ENCODE results near the gene ADAM19.

Gene ADAM19

GRCh38 chr5:157540707-157541446 is 34.7 kb downstream of the ADAM19 start:
- peak; percentile 44 for DNase-seq

GRCh38 chr5:157540124-157540523 is 35.5 kb downstream of the ADAM19 start:
- DNase-seq = no peak

- DNase-seq = no peak
These were observed 36.0 kb downstream of the ADAM19 start for GRCh38 chr5:157539503-157540022.

GRCh38 chr5:157538311-157538710 is 37.3 kb downstream of the ADAM19 start:
- DNase-seq = no peak

- no peak for DNase-seq
These were observed 40.3 kb downstream of the ADAM19 start for GRCh38 chr5:157535042-157535865.

- no peak for DNase-seq
These were observed 42.5 kb downstream of the ADAM19 start for GRCh38 chr5:157533011-157533481.

- DNase-seq = no peak
These were observed 43.6 kb downstream of the ADAM19 start for GRCh38 chr5:157532022-157532421.

GRCh38 chr5:157530226-157530972 is 45.2 kb downstream of the ADAM19 start:
- no peak for DNase-seq

- DNase-seq = no peak
These were observed 46.6 kb downstream of the ADAM19 start for GRCh38 chr5:157529002-157529401.

GRCh38 chr5:157528036-157528632 is 47.4 kb downstream of the ADAM19 start:
- DNase-seq = no peak

- no peak for DNase-seq
These were observed 50.7 kb downstream of the ADAM19 start for GRCh38 chr5:157524887-157525286.

GRCh38 chr5:157523976-157524375 is 51.6 kb downstream of the ADAM19 start:
- no peak for DNase-seq

- DNase-seq = no peak
These were observed 53.9 kb downstream of the ADAM19 start for GRCh38 chr5:157521704-157522029.

- no peak for DNase-seq
These were observed 54.5 kb downstream of the ADAM19 start for GRCh38 chr5:157520911-157521703.

- no peak for DNase-seq
These were observed 55.9 kb downstream of the ADAM19 start for GRCh38 chr5:157519579-157520253.

- no peak for DNase-seq
These were observed 56.6 kb downstream of the ADAM19 start for GRCh38 chr5:157518963-157519362.

GRCh38 chr5:157516626-157517325 is 58.8 kb downstream of the ADAM19 start:
- no peak for DNase-seq

GRCh38 chr5:157516006-157516405 is 59.6 kb downstream of the ADAM19 start:
- DNase-seq = peak; percentile 10

GRCh38 chr5:157514974-157515373 is 60.6 kb downstream of the ADAM19 start:
- DNase-seq = no peak

- DNase-seq = no peak
These were observed 62.4 kb downstream of the ADAM19 start for GRCh38 chr5:157513182-157513581.

All from stimulated activated naive CD4-positive, alpha-beta T cell treated with Interleukin-2 at 50 U/mL for 16 hours (primary cell).